HCT116 (cell line): ENCODE measurements around the gene CEP70. TPM values are rescaled to one million over a fixed set of nuclear protein-coding genes. Genes with fewer than 3 reads are reported as not detected.

Source experiments
- ATAC-seq: fragments of 200-7000 bp; cut with Tn5 transposase; 2 replicates; pipeline ENCODE4 v1.9.1; 2020; ENCODE audit warnings: mild to moderate bottlenecking, moderate library complexity
- BruUV-seq: library from RNA; stranded (reverse); fragments of 400-500 nt; replicated peaks from 2 replicates; lab custom pipeline; 2021; lab: Mats Ljungman, UMichigan
- CTCF ChIA-PET: fragments of 300-600 bp; sonication (Branson Sonifier 250); formaldehyde crosslinking; loops from one replicate; lab custom pipeline; 2021; ENCODE audit warnings: antibody characterized with exemption; lab: Charles Lee
- POLR2A ChIA-PET: fragments of 300-600, 350-600 bp; sonication (Branson Sonifier 250); formaldehyde crosslinking; loops from one replicate; lab custom pipeline; 2021; ENCODE audit warnings: antibody characterized with exemption; lab: Charles Lee
- RAD21 ChIA-PET, 2 experiments: fragments of 300-600 bp; sonication (Branson Sonifier 250); formaldehyde crosslinking; loops; one replicate each; lab custom pipeline; 2023; ENCODE audit warnings: low total read pairs in 2 of 2; ENCODE audit not compliant: uncharacterized antibody in 2 of 2, unreplicated experiment in 2 of 2, low non-redundant PET in 1 of 2; lab: Charles Lee
- DNase-seq: peaks from one replicate; pipeline ENCODE4 v3.0.0-alpha.2; 2010; ENCODE audit warnings: low read depth, low spot score
- H2AFZ ChIP-seq: fragments of 200-600 bp; shearing (Covaris generic), sonication (generic); 2 replicates; pipeline ENCODE4 v1.6.1; 2017; ENCODE audit warnings: low read depth, mixed run types, mixed read lengths, antibody characterized with exemption, low read length; ENCODE audit not compliant: poor library complexity, severe bottlenecking
- H3K27ac ChIP-seq: 2 replicates; pipeline ENCODE4 v1.5.1; 2012; ENCODE audit warnings: low read depth, low read length
- H3K27me3 ChIP-seq: fragments of 200-600 bp; sonication (generic); 2 replicates; pipeline ENCODE4 v1.6.1; 2016; ENCODE audit warnings: mixed run types, low read length, mixed read lengths; ENCODE audit not compliant: insufficient read depth
- H3K36me3 ChIP-seq, 2 experiments: fragments of 200-500 bp in 1 of 2; fragments of 200-600 bp in 1 of 2; sonication (Bioruptor generic) in 1 of 2; sonication (generic) in 1 of 2; 2 replicates each; pipeline versions ENCODE4 v1.5.1 to v1.6.1; 2014 to 2016; ENCODE audit warnings: low read length in 2 of 2, inconsistent platforms in 1 of 2, mixed read lengths in 1 of 2, mixed run types in 1 of 2; ENCODE audit not compliant: insufficient read depth in 2 of 2, control insufficient read depth in 1 of 2
- H3K4me1 ChIP-seq, 2 experiments: fragments of 200-600 bp in 1 of 2; sonication (generic) in 1 of 2; 2 replicates each; pipeline versions ENCODE4 v1.5.1 to v1.6.1; 2012 to 2017; ENCODE audit warnings: low read length in 2 of 2, inconsistent platforms in 1 of 2, mild to moderate bottlenecking in 1 of 2, mixed read lengths in 1 of 2, mixed run types in 1 of 2, moderate library complexity in 1 of 2; ENCODE audit not compliant: insufficient read depth in 2 of 2, control insufficient read depth in 1 of 2
- H3K4me2 ChIP-seq: fragments of 200-600 bp; sonication (generic); 2 replicates; pipeline ENCODE4 v1.6.1; 2017; ENCODE audit warnings: mixed run types, low read length, mixed read lengths
- H3K4me3 ChIP-seq, 2 experiments: fragments of 200-600 bp in 1 of 2; sonication (generic) in 1 of 2; replicated peaks in 1 of 2; 2 replicates each; pipeline ENCODE4 v1.5.1; 2011 to 2016; ENCODE audit warnings: low read length in 2 of 2, control low read depth in 1 of 2, low read depth in 1 of 2, mild to moderate bottlenecking in 1 of 2, mixed read lengths in 1 of 2, mixed run types in 1 of 2
- H3K79me2 ChIP-seq: fragments of 200-600 bp; sonication (generic); 2 replicates; pipeline ENCODE4 v1.6.1; 2017; ENCODE audit warnings: mild to moderate bottlenecking, mixed run types, low read length, moderate library complexity, mixed read lengths; ENCODE audit not compliant: insufficient read depth
- H3K9ac ChIP-seq: fragments of 200-600 bp; sonication (generic); 2 replicates; pipeline ENCODE4 v1.6.1; 2016; ENCODE audit warnings: low read length, mixed read lengths
- H3K9me2 ChIP-seq: fragments of 200-600 bp; sonication (generic), shearing (Covaris generic); 2 replicates; pipeline ENCODE4 v1.6.1; 2017; ENCODE audit warnings: mixed run types, mild to moderate bottlenecking, moderate library complexity; ENCODE audit not compliant: insufficient read depth
- H3K9me3 ChIP-seq, 2 experiments: fragments of 200-500 bp in 1 of 2; fragments of 200-600 bp in 1 of 2; sonication (Bioruptor generic) in 1 of 2; sonication (generic) in 1 of 2; 2 replicates each; pipeline ENCODE4 v1.6.1; 2014 to 2017; ENCODE audit warnings: low read length in 2 of 2, mixed read lengths in 2 of 2, inconsistent platforms in 1 of 2, low read depth in 1 of 2, mild to moderate bottlenecking in 1 of 2, mixed run types in 1 of 2, moderate library complexity in 1 of 2; ENCODE audit not compliant: control insufficient read depth in 1 of 2, insufficient read depth in 1 of 2
- H4K20me1 ChIP-seq: fragments of 200-600 bp; sonication (generic), shearing (Covaris generic); 2 replicates; pipeline ENCODE4 v1.6.1; 2017; ENCODE audit warnings: mixed run types, mild to moderate bottlenecking, moderate library complexity; ENCODE audit not compliant: insufficient read depth
- EGR1 ChIP-seq: IDR thresholded peaks from 2 replicates; pipeline ENCODE4 v1.6.1; 2012; ENCODE audit warnings: low read depth
- ELF1 ChIP-seq: IDR thresholded peaks from 2 replicates; pipeline ENCODE4 v1.6.1; 2012; ENCODE audit warnings: low read depth, borderline replicate concordance
- EZH2phosphoT487 ChIP-seq: fragments of 200-600 bp; IDR thresholded peaks from 2 replicates; pipeline ENCODE4 v1.6.1; 2018; ENCODE audit warnings: antibody characterized with exemption, borderline replicate concordance
- JUND ChIP-seq: IDR thresholded peaks from 2 replicates; pipeline ENCODE4 v1.6.1; 2012
- POLR2A ChIP-seq: IDR thresholded peaks from 2 replicates; pipeline ENCODE4 v1.7.0; 2011; ENCODE audit warnings: borderline replicate concordance; ENCODE audit not compliant: insufficient read depth, insufficient read length; ENCODE audit errors: extremely low read depth
- POLR2AphosphoS5 ChIP-seq: IDR thresholded peaks from 2 replicates; pipeline ENCODE4 v1.6.1; 2011; ENCODE audit warnings: mild to moderate bottlenecking, low read depth, low read length, moderate library complexity
- SP1 ChIP-seq: IDR thresholded peaks from 2 replicates; pipeline ENCODE4 v1.6.1; 2012; ENCODE audit warnings: low read depth
- SRF ChIP-seq: IDR thresholded peaks from 2 replicates; pipeline ENCODE4 v1.6.1; 2012; ENCODE audit warnings: low read depth
- YY1 ChIP-seq: IDR thresholded peaks from 2 replicates; pipeline ENCODE4 v1.6.1; 2011; ENCODE audit warnings: low read length, low read depth, moderate library complexity, mild to moderate bottlenecking; ENCODE audit not compliant: insufficient replicate concordance; ENCODE audit errors: extremely low read depth
- intact Hi-C: fragments of 100-400 bp; cut with micrococcal nuclease; formaldehyde crosslinking; loops from 2 replicates; pipeline ENCODE4 v1.10.0; 2022
- total RNA-seq: library from RNA; stranded (reverse); gene quantifications from one replicate; pipeline ENCODE4 v1.2.1, GENCODE V29; 2021; ENCODE audit not compliant: unreplicated experiment
- TF ChIP-seq, protein P1 (sequence below), 3 experiments: fragments of 200-600 bp in 1 of 3; sonication (generic) in 1 of 3; IDR thresholded peaks in 2 of 3; conservative IDR thresholded peaks in 1 of 3; 2 replicates each; pipeline ENCODE4 v1.5.1; 2012 to 2017; ENCODE audit warnings: low read depth in 2 of 3, low read length in 2 of 3, antibody characterized with exemption in 1 of 3, borderline replicate concordance in 1 of 3, control low read depth in 1 of 3, mild to moderate bottlenecking in 1 of 3, mixed read lengths in 1 of 3, mixed run types in 1 of 3, moderate library complexity in 1 of 3; ENCODE audit not compliant: insufficient read depth in 1 of 3
- TF ChIP-seq, protein P2 (sequence below): IDR thresholded peaks from 2 replicates; pipeline ENCODE4 v1.6.1; 2012; ENCODE audit warnings: low read depth

The CEP70 gene
- total RNA-seq, 1 experiment from 2014 or later, result 38.7 TPM

DNA sequence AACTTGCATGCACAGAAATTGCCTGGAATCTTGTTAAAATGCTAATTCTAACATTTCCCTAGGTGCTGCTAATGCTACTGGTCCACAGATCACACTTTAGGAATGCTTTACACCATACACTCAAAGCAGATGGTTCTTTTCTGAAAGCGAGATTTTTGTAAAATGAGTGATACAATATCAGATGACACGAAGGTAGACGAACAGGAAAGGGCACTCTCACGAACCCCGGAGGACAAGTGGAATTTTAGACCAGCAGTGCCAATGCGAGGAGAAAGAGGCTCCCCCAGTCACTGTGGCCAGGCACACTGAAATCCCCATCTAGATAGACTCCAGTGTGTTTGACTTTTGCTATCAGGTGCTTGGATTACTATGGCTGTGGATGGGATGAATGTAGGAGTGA is 35.5 kb upstream of the CEP70 start:
- H3K9ac ChIP-seq, result no peak overlapping the region
- no peaks in the 10 kb centered on the region for H3K79me2 ChIP-seq
- H3K27ac ChIP-seq, result no peak overlapping the region
- POLR2A ChIA-PET, result no interaction called here
- TF ChIP-seq POLR2AphosphoS5, result no peak
- TF ChIP-seq, protein P1, sequence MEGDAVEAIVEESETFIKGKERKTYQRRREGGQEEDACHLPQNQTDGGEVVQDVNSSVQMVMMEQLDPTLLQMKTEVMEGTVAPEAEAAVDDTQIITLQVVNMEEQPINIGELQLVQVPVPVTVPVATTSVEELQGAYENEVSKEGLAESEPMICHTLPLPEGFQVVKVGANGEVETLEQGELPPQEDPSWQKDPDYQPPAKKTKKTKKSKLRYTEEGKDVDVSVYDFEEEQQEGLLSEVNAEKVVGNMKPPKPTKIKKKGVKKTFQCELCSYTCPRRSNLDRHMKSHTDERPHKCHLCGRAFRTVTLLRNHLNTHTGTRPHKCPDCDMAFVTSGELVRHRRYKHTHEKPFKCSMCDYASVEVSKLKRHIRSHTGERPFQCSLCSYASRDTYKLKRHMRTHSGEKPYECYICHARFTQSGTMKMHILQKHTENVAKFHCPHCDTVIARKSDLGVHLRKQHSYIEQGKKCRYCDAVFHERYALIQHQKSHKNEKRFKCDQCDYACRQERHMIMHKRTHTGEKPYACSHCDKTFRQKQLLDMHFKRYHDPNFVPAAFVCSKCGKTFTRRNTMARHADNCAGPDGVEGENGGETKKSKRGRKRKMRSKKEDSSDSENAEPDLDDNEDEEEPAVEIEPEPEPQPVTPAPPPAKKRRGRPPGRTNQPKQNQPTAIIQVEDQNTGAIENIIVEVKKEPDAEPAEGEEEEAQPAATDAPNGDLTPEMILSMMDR (IDR thresholded peaks at IDR 0.05 in 2 of 3, conservative IDR thresholded peaks at IDR 0.05 in 1 of 3; ENCODE audit: borderline replicate concordance in 1 of 3, insufficient read depth in 1 of 3, low read depth in 2 of 3, low read length in 2 of 3), result no peak
- TF ChIP-seq SRF, result no peak
- TF ChIP-seq ELF1, result no peak
- TF ChIP-seq EZH2phosphoT487, result no peak
- TF ChIP-seq, protein P2, sequence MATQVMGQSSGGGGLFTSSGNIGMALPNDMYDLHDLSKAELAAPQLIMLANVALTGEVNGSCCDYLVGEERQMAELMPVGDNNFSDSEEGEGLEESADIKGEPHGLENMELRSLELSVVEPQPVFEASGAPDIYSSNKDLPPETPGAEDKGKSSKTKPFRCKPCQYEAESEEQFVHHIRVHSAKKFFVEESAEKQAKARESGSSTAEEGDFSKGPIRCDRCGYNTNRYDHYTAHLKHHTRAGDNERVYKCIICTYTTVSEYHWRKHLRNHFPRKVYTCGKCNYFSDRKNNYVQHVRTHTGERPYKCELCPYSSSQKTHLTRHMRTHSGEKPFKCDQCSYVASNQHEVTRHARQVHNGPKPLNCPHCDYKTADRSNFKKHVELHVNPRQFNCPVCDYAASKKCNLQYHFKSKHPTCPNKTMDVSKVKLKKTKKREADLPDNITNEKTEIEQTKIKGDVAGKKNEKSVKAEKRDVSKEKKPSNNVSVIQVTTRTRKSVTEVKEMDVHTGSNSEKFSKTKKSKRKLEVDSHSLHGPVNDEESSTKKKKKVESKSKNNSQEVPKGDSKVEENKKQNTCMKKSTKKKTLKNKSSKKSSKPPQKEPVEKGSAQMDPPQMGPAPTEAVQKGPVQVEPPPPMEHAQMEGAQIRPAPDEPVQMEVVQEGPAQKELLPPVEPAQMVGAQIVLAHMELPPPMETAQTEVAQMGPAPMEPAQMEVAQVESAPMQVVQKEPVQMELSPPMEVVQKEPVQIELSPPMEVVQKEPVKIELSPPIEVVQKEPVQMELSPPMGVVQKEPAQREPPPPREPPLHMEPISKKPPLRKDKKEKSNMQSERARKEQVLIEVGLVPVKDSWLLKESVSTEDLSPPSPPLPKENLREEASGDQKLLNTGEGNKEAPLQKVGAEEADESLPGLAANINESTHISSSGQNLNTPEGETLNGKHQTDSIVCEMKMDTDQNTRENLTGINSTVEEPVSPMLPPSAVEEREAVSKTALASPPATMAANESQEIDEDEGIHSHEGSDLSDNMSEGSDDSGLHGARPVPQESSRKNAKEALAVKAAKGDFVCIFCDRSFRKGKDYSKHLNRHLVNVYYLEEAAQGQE, result no peak
- TF ChIP-seq YY1, result no peak
- no peak for TF ChIP-seq EGR1
- TF ChIP-seq SP1, result no peak
- TF ChIP-seq JUND, result no peak
- no peak for TF ChIP-seq POLR2A
- H3K9me2 ChIP-seq, result no peaks in the 10 kb centered on the region
- no peak overlapping the region for H3K4me2 ChIP-seq
- ATAC-seq (no peak), DNase-seq (no peak)
- CTCF ChIA-PET, result no interaction called here
- no peak overlapping the region for H3K4me3 ChIP-seq
- H3K36me3 ChIP-seq, result no peaks in the 10 kb centered on the region
- RAD21 ChIA-PET, result no interaction called here
- intact Hi-C loops, result no loop called here
- BruUV-seq, result no TSS peak
- H3K9me3 ChIP-seq, result no peaks in the 10 kb centered on the region
- H2AFZ ChIP-seq, result no peak overlapping the region
- no peaks in the 10 kb centered on the region for H4K20me1 ChIP-seq
- no peaks in the 10 kb centered on the region for H3K27me3 ChIP-seq
- H3K4me1 ChIP-seq, result peaks cover 0 to 8% of the 10 kb centered on the region in 2 experiments; a peak in 1 of 4 replicates
